Sigmoid colon (tissue), 7 donors: ENCODE results near the gene ENO2. TPM values are rescaled to one million over a fixed set of nuclear protein-coding genes. Genes with fewer than 3 reads are reported as not detected.
"Not testable (repeated sequence)": the region's sequence is repeated elsewhere in the genome, so short reads cannot be mapped to it uniquely, and the experiment has no call there.

Source experiments
- DNase-seq: peaks from one replicate; pipeline ENCODE4 v3.0.0-alpha.2; 2019
- H3K27ac ChIP-seq, 4 donors: fragments of 200-600 bp; sonication (generic); one replicate each; pipeline ENCODE4 v1.5.1; 2016 to 2019; ENCODE audit warnings: mild to moderate bottlenecking in 1 of 4
- H3K27me3 ChIP-seq, 3 donors: fragments of 200-600 bp; sonication (generic); one replicate each; pipeline ENCODE4 v1.5.1; 2019; ENCODE audit warnings: mild to moderate bottlenecking in 1 of 3
- H3K36me3 ChIP-seq, 4 donors: fragments of 200-600 bp; sonication (generic); one replicate each; pipeline ENCODE4 v1.5.1; 2016 to 2019
- H3K4me1 ChIP-seq, 4 donors: fragments of 200-600 bp; sonication (generic); one replicate each; pipeline ENCODE4 v1.5.1; 2017 to 2019
- H3K4me3 ChIP-seq, 4 donors: fragments of 200-600 bp; sonication (generic); one replicate each; pipeline ENCODE4 v1.5.1; 2017 to 2019; ENCODE audit warnings: mild to moderate bottlenecking in 2 of 4, moderate library complexity in 1 of 4
- H3K9me3 ChIP-seq, 4 donors: fragments of 200-600 bp in 3 of 4; sonication (generic) in 3 of 4; one replicate each; pipeline versions ENCODE4 v1.5.1 to v1.6.1; 2013 to 2019
- CTCF ChIP-seq, 4 experiments: fragments of 450-650 bp in 3 of 4; fragments of 200-600 bp in 1 of 4; IDR thresholded peaks; one replicate each; pipeline ENCODE4 v1.5.1; 2016 to 2019; ENCODE audit warnings: antibody characterized with exemption in 4 of 4, mild to moderate bottlenecking in 3 of 4, moderate library complexity in 2 of 4
- EP300 ChIP-seq, 4 donors: sonication (generic); formaldehyde crosslinking; IDR thresholded peaks; one replicate each; pipeline ENCODE4 v1.6.1; 2017; ENCODE audit warnings: antibody characterized with exemption in 4 of 4
- POLR2A ChIP-seq, 2 donors: fragments of 450-650 bp; IDR thresholded peaks; one replicate each; pipeline ENCODE4 v1.6.1; 2016; ENCODE audit warnings: antibody characterized with exemption in 2 of 2, mild to moderate bottlenecking in 2 of 2, moderate library complexity in 2 of 2
- POLR2AphosphoS5 ChIP-seq, 4 donors: sonication (generic); formaldehyde crosslinking; IDR thresholded peaks; one replicate each; pipeline ENCODE4 v1.6.1; 2017; ENCODE audit warnings: antibody characterized with exemption in 4 of 4
- WGBS, 2 donors: extraction: QIAGEN DNeasy Blood & Tissue Kit; methylation state at CpG; one replicate each; pipeline ENCODE4 v1.1.7; 2013; 5-methylcytosine and 5-hydroxymethylcytosine counted together
- intact Hi-C: fragments of 100-400 bp; cut with DNase I; formaldehyde crosslinking; loops from one replicate; pipeline ENCODE4 v1.15.1; 2023
- polyA plus RNA-seq, 3 donors: library from polyadenylated mRNA; stranded (reverse); fragments of 200-250 nt; gene quantifications; one replicate each; pipeline ENCODE4 v1.2.3, GENCODE V29; 2013
- total RNA-seq, 4 donors: library from RNA; depleted of rRNA; stranded (reverse); fragments of >200 nt; gene quantifications; one replicate each; pipeline ENCODE4 v1.1.0, GENCODE V29; 2016
- donor health status: healthy with polysubstance abuse.
- donor health status: Bipolar disorder and iron deficiency.
- donor health status: healthy.

ENO2 gene
- total and polyA plus RNA-seq, 7 donors: 1.8 to 37.5 (median 26.3) TPM

GRCh38 chr12:6867413-6868210 is 46.8 kb upstream of the ENO2 start, which contains the start of gene TPI1:
TPI1 (plus strand) TSS chr12:6867531; CDS start chr12:6867567, 36 bp downstream.
- 0 to 1% methylated on average over 86 of the region's 86 CpGs for whole genome bisulfite sequencing, 2 donors
- Histone ChIP-seq H3K27ac (peak within 1 kb of the TSS; percentile 95 to 100 (median 98)), H3K9me3 (no peaks in the 10 kb centered on the region), H3K4me1 (peaks cover 0 to 48% (median 42%) of the 10 kb centered on the region in 4 donors), H3K27me3 (no peaks in the 10 kb centered on the region), H3K36me3 (peaks cover 13 to 63% (median 41%) of the 10 kb centered on the region in 4 donors), H3K4me3 (peak within 1 kb of the TSS; percentile 72 to 100 (median 96))
- no peak for TF ChIP-seq EP300 (IDR thresholded peaks at IDR 0.05)
- peak; percentile 99 to 100 (median 100) for TF ChIP-seq POLR2AphosphoS5 (IDR thresholded peaks at IDR 0.05)
- peak; percentile 96 to 98 for TF ChIP-seq POLR2A (IDR thresholded peaks at IDR 0.05)
- intact Hi-C loops: loop anchor here (2.0 to 10.0 kb wide), 3 partner anchors 57 to 247 kb away; no protein-coding TSS in a partner anchor
- DNase-seq: peak; percentile 96

- H3K9me3 ChIP-seq: no peaks in the 10 kb centered on the region
- DNase-seq: no peak
- H3K27ac ChIP-seq: peak overlapping the region; percentile 95 to 100 (median 98)
- WGBS, 2 donors: 7 to 11% methylated on average over 22 of the region's 22 CpGs
- H3K36me3 ChIP-seq: peaks cover 8 to 54% (median 34%) of the 10 kb centered on the region in 4 donors
- no peaks in the 10 kb centered on the region for H3K27me3 ChIP-seq
- intact Hi-C loops: loop anchor here (1.0 to 10.0 kb wide), 4 partner anchors 23 to 246 kb away; no protein-coding TSS in a partner anchor
- H3K4me1 ChIP-seq: peaks cover 0 to 52% (median 42%) of the 10 kb centered on the region in 4 donors
- no peak for TF ChIP-seq POLR2A (IDR thresholded peaks at IDR 0.05)
- no peak for TF ChIP-seq EP300 (IDR thresholded peaks at IDR 0.05)
- no peak for TF ChIP-seq POLR2AphosphoS5 (IDR thresholded peaks at IDR 0.05)
- no peak for TF ChIP-seq CTCF (IDR thresholded peaks at IDR 0.05)
- H3K4me3 ChIP-seq: peak overlapping the region; percentile 72 to 100 (median 96)
Measured at GRCh38 chr12:6868211-6869048, 46.0 kb upstream of the ENO2 start.

- 19 to 38% methylated on average over 12 of the region's 12 CpGs for WGBS, 2 donors
- H3K27me3 ChIP-seq: no peaks in the 10 kb centered on the region
- intact Hi-C loops: loop anchor here (1.0 to 10.0 kb wide), 6 partner anchors 22 to 245 kb away; no protein-coding TSS in a partner anchor
Measured at GRCh38 chr12:6869049-6870021, 45.0 kb upstream of the ENO2 start.

GRCh38 chr12:6870304-6870703 is 44.1 kb upstream of the ENO2 start:
- DNase-seq, H3K27me3 ChIP-seq, H3K9me3 ChIP-seq, H3K4me3 ChIP-seq: not testable (repeated sequence)
- intact Hi-C loops: loop anchor here (5.0 kb wide), 2 partner anchors 37 to 67 kb away; no protein-coding TSS in a partner anchor
- Histone ChIP-seq H3K27ac (peak overlapping the region in 2 of 4 donors; percentile 98 to 99), H3K36me3 (peaks cover 6 to 36% (median 26%) of the 10 kb centered on the region in 4 donors), H3K4me1 (peaks cover 0 to 63% (median 51%) of the 10 kb centered on the region in 4 donors)
- 53 to 76% methylated on average over 4 of the region's 4 CpGs for WGBS, 2 donors

More at GRCh38 chr12:6869049-6870021, 45.0 kb upstream of the ENO2 start:
- H3K27ac ChIP-seq: peak overlapping the region; percentile 21 to 100 (median 98)
- peak overlapping the region in 3 of 4 donors; percentile 94 to 100 (median 99) for H3K4me3 ChIP-seq
- peak; percentile 91 for DNase-seq
- peaks cover 6 to 45% (median 28%) of the 10 kb centered on the region in 4 donors for H3K36me3 ChIP-seq
- H3K4me1 ChIP-seq: peaks cover 0 to 61% (median 48%) of the 10 kb centered on the region in 4 donors
- no peaks in the 10 kb centered on the region for H3K9me3 ChIP-seq
- TF ChIP-seq CTCF (IDR thresholded peaks at IDR 0.05): peak; percentile 71 to 91 (median 89)
- TF ChIP-seq POLR2A (IDR thresholded peaks at IDR 0.05): no peak
